ENCODE measurements around the gene STMN1. TPM values are rescaled to one million over a fixed set of nuclear protein-coding genes. Genes with fewer than 3 reads are reported as not detected.

The STMN1 gene
- total and polyA plus RNA-seq, 9 of the 15 experiments (the other 6 are each of a cell fraction or from before 2014, with no cell fraction given): 269 to 2,153 (median 595) TPM

- peak in 1 of 2 experiments; percentile 84; a peak in 2 of 4 replicates for TF ChIP-seq ZMIZ1 (IDR thresholded peaks at IDR 0.05; ENCODE audit: low read depth in 2 of 2, low read length in 2 of 2)
- TF ChIP-seq HBP1 (CRISPR knock-in tag; IDR thresholded peaks at IDR 0.05): peak; percentile 84; the same call in 1 of the 2 replicates
- TF ChIP-seq NR2C2 (CRISPR knock-in tag; IDR thresholded peaks at IDR 0.05): no peak
- TF ChIP-seq NR2C2 (tag; IDR thresholded peaks at IDR 0.05): peak; percentile 72
- TF ChIP-seq ATF7 (IDR thresholded peaks at IDR 0.05): no peak
- TF ChIP-seq POLR2AphosphoS2 (IDR thresholded peaks at IDR 0.05; ENCODE audit: low read length): peak; percentile 86; the same call in 1 of the 2 replicates
- peak; percentile 98 for TF ChIP-seq POLR2AphosphoS5 (IDR thresholded peaks at IDR 0.05; ENCODE audit: control insufficient read depth, insufficient read depth, low read depth, low read length)
- no peak for TF ChIP-seq MCM3 (IDR thresholded peaks at IDR 0.05)
- peak; percentile 84 for TF ChIP-seq PML (IDR thresholded peaks at IDR 0.05; ENCODE audit: low read length)
- no peak for TF ChIP-seq ASH1L (IDR thresholded peaks at IDR 0.05; ENCODE audit: borderline replicate concordance, low read depth, partially characterized antibody)
- TF ChIP-seq ZNF551 (CRISPR knock-in tag; IDR thresholded peaks at IDR 0.05): no peak
- peak; percentile 90; the same call in 1 of the 2 replicates for TF ChIP-seq RBM34 (IDR thresholded peaks at IDR 0.05; ENCODE audit: borderline replicate concordance, insufficient read depth, low read length)
- TF ChIP-seq ZNF583 (CRISPR knock-in tag; IDR thresholded peaks at IDR 0.05): peak; percentile 31; the same call in 1 of the 2 replicates
- peak; percentile 99 for TF ChIP-seq USF2 (CRISPR knock-in tag; IDR thresholded peaks at IDR 0.05)
- TF ChIP-seq SIN3A (IDR thresholded peaks at IDR 0.05; ENCODE audit: borderline replicate concordance in 2 of 2, control insufficient read depth in 1 of 2, low read depth in 2 of 2, low read length in 2 of 2): peak in 1 of 2 experiments; percentile 88; a peak in 3 of 4 replicates
- no peak for TF ChIP-seq CAMTA2 (CRISPR knock-in tag; conservative IDR thresholded peaks at IDR 0.05)
- TF ChIP-seq DDX20 (tag; IDR thresholded peaks at IDR 0.05; ENCODE audit: low read depth): no peak
- TF ChIP-seq, protein P1, sequence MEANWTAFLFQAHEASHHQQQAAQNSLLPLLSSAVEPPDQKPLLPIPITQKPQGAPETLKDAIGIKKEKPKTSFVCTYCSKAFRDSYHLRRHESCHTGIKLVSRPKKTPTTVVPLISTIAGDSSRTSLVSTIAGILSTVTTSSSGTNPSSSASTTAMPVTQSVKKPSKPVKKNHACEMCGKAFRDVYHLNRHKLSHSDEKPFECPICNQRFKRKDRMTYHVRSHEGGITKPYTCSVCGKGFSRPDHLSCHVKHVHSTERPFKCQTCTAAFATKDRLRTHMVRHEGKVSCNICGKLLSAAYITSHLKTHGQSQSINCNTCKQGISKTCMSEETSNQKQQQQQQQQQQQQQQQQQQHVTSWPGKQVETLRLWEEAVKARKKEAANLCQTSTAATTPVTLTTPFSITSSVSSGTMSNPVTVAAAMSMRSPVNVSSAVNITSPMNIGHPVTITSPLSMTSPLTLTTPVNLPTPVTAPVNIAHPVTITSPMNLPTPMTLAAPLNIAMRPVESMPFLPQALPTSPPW (CRISPR knock-in tag; IDR thresholded peaks at IDR 0.05): peak; percentile 93
These were observed at the start of gene STMN1 (continued) for GRCh38 chr1:25905680-25906643.
